Endometrial microvascular endothelial cells (primary cell): ENCODE results near the gene RAD23B. TPM values are rescaled to one million over a fixed set of nuclear protein-coding genes. Genes with fewer than 3 reads are reported as not detected.
"Not testable (repeated sequence)": the region's sequence is repeated elsewhere in the genome, so short reads cannot be mapped to it uniquely, and the experiment has no call there.

Experiments used
- in situ Hi-C: cut with HindIII; loops from 2 replicates; pipeline ENCODE4 v1.10.0; 2017; ENCODE audit warnings: low sequenced_read_pairs, low pct_unique_long_range_greater_than_20kb; ENCODE audit errors: inconsistent ontology term
- total RNA-seq: library from RNA; depleted of rRNA; stranded (reverse); fragments of >200 nt; gene quantifications from one replicate; pipeline ENCODE4 v1.2.3, GENCODE V29; 2015; ENCODE audit errors: inconsistent ontology term

The RAD23B gene
- total RNA-seq, 1 donor from 2014 or later, result 64.3 TPM

GRCh38 chr9:107285286-107285685 is 2.2 kb downstream of the RAD23B start:
- in situ Hi-C loops, result no loop called here

DNA sequence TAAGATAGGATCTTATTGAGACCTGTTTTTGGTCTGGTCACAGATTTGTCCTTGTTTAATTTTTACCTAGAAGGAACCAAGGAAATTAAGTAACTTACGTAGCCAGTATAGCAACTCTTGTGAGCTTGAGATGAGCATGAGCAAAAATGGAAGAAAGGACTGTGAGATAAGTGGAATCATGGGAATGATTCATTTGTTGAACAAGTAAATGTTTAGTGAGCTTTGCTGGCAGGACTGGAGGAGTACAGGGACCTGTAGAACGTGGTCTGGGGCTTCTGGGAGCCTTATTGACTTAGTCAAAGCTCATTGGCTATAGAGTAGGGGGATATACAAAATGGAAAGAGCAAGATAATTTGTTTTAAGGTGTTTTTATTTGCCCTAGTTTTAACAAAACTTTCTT is 3.0 kb downstream of the RAD23B start:
- in situ Hi-C loops, result no loop called here

- in situ Hi-C loops, result no loop called here
Observed at GRCh38 chr9:107288701-107289100, 5.6 kb downstream of the RAD23B start.

DNA sequence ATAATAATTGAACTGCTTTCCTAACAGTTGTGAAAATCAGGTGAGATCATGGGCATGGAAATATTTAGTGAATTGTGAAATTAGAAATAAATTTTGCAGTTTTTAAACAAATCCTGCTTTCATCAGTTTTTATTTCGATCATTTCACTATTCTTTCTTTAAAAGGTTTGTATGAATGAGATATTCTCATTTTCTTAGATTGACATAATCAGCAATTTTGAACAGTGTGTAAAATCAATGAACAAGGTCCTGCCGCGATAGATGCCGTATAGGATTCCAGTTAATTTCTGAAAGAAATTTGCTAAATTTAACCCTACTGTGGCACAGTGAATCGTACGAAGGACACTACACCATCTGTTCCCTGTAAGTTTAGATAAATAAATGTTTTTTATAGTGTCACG is 7.5 kb downstream of the RAD23B start:
- in situ Hi-C loops, result no loop called here

DNA sequence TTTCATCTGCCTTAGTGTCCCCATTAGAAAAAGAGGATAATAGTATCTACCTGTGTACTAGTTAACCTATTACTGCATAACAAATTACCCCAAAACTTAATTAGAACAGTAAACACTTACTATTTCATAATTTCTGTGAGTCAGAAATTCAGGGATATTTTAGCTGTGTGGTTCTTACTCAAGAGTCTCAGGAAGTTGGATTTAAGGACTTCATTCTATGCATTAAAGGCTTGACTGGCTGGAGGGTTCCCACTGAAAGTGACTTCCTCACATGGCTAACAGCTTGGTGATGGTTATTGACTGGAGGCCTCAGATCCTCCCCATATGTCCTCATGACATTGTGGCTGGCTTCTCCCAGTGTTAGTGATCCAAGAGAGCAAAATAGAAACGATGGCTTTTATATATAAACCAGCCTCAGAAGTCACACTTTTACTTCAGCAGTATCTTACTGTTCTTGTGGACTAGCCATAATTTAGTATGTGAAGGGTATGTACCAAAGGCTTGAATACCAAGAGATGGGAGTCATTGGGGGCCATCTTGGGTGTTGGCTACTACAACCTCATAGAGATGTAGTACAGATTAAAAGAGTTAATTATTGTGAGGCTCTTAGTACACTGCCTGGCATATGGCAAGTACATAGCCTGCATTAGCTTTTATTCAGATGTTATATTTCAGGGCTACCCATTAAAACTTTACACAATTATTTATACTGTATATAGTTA is 9.9 kb downstream of the RAD23B start:
- in situ Hi-C loops, result no loop called here

GRCh38 chr9:107293543-107294085 is 10.5 kb downstream of the RAD23B start:
- in situ Hi-C loops, result no loop called here

DNA sequence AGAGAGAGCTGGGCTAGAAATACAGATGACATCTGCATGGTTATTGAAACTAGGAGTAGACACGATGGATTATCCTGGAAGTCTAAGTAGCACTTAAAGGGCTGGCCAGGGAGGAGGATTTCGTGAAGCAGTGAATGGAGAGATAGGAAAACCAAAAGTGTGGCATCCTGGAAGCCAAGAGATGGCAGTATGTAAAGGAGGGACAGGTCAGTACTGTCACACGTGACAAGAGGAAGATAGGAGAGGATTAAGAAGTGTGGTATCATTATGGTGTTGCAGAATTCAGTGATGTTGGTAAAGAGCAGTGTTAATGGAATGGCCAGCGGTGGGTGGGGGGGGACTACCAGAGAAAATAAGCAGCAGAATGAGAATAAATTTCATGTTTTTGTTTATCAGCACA is 11.7 kb downstream of the RAD23B start:
- in situ Hi-C loops, result no loop called here

- in situ Hi-C loops, result no loop called here
Observed at GRCh38 chr9:107295995-107296394, 12.9 kb downstream of the RAD23B start.

- in situ Hi-C loops, result not testable (repeated sequence)
Observed at GRCh38 chr9:107296592-107296991, 13.5 kb downstream of the RAD23B start.

DNA sequence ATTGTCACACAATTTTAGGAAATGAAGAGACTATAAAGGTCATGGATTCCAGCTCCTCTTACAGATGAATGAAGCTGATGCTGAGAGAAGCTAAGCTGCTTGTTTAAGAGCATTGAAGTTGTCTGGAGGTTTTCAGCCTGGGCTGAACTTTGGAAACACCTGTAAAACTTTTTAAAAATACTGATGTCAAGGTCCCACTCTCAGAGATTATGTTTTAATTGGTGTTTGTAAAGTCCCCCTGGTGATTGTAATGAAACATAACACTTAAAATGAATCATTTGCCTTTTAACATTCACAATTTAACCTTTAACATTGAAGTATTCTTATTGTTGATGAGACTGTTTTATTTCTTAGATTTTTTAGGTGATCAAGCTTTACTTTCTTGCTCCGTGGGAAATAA is 16.4 kb downstream of the RAD23B start:
- in situ Hi-C loops, result no loop called here

DNA sequence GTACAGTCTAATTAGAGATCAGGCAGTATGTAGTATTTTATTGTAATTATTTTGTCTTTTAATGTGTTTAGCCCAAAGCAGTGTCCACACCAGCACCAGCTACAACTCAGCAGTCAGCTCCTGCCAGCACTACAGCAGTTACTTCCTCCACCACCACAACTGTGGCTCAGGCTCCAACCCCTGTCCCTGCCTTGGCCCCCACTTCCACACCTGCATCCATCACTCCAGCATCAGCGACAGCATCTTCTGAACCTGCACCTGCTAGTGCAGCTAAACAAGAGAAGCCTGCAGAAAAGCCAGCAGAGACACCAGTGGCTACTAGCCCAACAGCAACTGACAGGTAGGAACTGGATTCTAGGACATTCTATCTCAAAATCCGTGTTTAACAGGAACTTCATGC is 23.2 kb downstream of the RAD23B start:
- in situ Hi-C loops, result no loop called here

GRCh38 chr9:107307331-107307730 is 24.3 kb downstream of the RAD23B start:
- in situ Hi-C loops, result no loop called here

DNA sequence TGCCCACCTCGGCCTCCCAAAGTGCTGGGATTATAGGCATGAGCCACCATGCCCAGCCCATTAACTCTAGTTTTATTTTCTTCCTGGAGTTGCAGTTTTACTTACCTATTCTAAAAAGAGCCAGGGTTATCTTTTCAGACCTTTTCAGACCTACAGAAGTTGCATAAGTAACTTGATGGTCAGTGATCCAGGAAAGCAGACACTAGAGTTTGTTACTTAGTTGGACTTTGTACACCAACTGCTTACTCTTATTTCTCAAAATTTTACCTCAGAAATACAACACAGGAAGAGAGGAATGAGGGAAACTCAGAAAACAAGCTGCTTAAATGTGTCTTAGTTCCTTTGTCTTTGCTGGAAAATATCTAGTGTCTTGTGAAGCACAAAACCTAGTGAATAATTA is 25.4 kb downstream of the RAD23B start:
- in situ Hi-C loops, result no loop called here

- in situ Hi-C loops, result no loop called here
Observed at GRCh38 chr9:107309271-107309670, 26.2 kb downstream of the RAD23B start.

GRCh38 chr9:107312376-107313050 is 29.4 kb downstream of the RAD23B start:
- in situ Hi-C loops, result no loop called here

GRCh38 chr9:107313555-107314096 is 30.5 kb downstream of the RAD23B start:
- in situ Hi-C loops, result no loop called here

- in situ Hi-C loops, result no loop called here
Observed at GRCh38 chr9:107314763-107315162, 31.7 kb downstream of the RAD23B start.

DNA sequence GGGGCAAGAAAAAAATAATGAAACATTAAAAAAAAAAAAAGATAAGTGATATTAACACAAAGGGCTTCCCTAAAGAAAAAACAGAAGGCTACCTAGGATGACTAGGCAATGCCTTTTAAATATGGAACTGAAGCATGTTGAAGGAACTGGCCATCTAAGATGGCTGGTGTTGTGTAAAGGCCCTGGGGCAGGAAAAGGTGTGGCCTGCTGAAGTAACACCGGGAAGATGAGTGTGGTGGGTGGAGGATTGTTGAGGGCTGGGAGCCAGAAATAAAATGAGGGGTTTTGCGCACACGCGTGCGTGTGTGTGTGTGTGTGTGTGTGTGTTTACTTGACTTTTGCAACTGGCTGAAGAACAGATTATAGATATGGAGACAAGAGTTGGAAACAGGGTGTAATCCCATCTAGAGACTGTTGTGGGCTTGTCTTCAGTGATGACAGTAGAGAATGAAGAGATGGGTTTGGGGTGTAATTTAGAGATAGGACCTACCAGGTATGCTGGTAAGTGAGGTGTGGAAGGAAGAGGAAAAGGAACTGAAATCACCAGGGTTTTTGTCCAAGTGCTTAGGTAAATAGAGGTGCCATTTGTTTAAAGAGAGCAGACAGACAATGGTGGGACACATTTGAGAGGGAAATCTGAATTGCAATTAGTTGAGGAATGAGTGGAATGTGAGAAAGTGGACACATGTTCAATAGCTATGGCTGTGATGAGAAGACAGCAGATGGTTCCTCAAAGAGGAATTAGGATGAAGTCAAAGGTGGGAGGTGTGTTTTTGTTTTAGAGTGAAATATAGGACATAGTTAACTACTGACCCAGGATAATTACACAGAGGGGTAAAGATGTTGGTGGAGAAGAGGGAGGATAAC is 33.9 kb downstream of the RAD23B start:
- in situ Hi-C loops, result no loop called here

DNA sequence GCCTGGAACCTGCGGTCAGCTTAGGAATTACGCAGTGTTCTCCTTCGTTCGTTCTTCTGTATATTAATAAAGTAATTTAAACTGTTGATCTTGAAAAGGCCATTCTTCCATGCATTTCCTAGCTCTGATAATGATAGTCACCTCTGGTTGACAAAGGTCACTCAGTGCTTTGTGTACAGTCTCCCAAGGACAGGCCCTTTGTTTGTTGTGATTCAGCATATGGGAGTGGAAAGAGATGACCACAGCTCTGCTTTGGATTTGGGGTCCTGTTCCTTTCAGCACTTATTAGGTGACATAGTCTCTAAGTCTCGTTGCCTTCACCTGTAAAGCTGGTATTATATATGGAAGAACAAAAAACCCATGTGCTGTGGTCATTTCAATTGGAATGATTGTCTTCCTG is 39.6 kb downstream of the RAD23B start:
- in situ Hi-C loops, result no loop called here
